Suppressor macrophage treated with lipopolysaccharide for 4 hours (primary cell): Measurements from ENCODE around the gene PTPRR.

Experiments used
- DNase-seq: peaks from one replicate; pipeline ENCODE4 v3.0.0-alpha.2; 2020

PTPRR gene

GRCh38 chr12:70920251-70920851 lies at the start of gene PTPRR:
Gene PTPRR (minus strand): TSS chr12:70920738. CDS start chr12:70920390, 348 bp downstream.
- DNase-seq = no peak

GRCh38 chr12:70966996-70967790 lies 46.7 kb upstream of the PTPRR start:
- no peak for DNase-seq

GRCh38 chr12:70966046-70966445 lies 45.5 kb upstream of the PTPRR start:
- no peak for DNase-seq

GRCh38 chr12:70964867-70965510 lies 44.5 kb upstream of the PTPRR start:
- DNase-seq = no peak

GRCh38 chr12:70963081-70963660 lies 42.6 kb upstream of the PTPRR start:
- DNase-seq = no peak

GRCh38 chr12:70962226-70962794 lies 41.8 kb upstream of the PTPRR start:
- no peak for DNase-seq

- DNase-seq = no peak
Observed at GRCh38 chr12:70960484-70960883, 39.9 kb upstream of the PTPRR start.

GRCh38 chr12:70955415-70955814 lies 34.9 kb upstream of the PTPRR start:
- DNase-seq = no peak

GRCh38 chr12:70950451-70950850 lies 29.9 kb upstream of the PTPRR start:
- no peak for DNase-seq

- no peak for DNase-seq
Observed at GRCh38 chr12:70948976-70949336, 28.4 kb upstream of the PTPRR start.

- no peak for DNase-seq
Observed at GRCh38 chr12:70948236-70948975, 27.9 kb upstream of the PTPRR start.

- no peak for DNase-seq
Observed at GRCh38 chr12:70936203-70936813, 15.8 kb upstream of the PTPRR start.

- no peak for DNase-seq
Observed at GRCh38 chr12:70933133-70933532, 12.6 kb upstream of the PTPRR start.

GRCh38 chr12:70929029-70929428 lies 8.5 kb upstream of the PTPRR start:
- DNase-seq = no peak

- DNase-seq = no peak
Observed at GRCh38 chr12:70928071-70928470, 7.5 kb upstream of the PTPRR start.

- DNase-seq = no peak
Observed at GRCh38 chr12:70927356-70927755, 6.8 kb upstream of the PTPRR start.

GRCh38 chr12:70925539-70925938 lies 5.0 kb upstream of the PTPRR start:
- DNase-seq = no peak

GRCh38 chr12:70920891-70921290 lies 353 bp upstream of the PTPRR start:
- no peak for DNase-seq

GRCh38 chr12:70919597-70920035 lies 922 bp downstream of the PTPRR start:
- no peak for DNase-seq

GRCh38 chr12:70919176-70919575 lies 1.4 kb downstream of the PTPRR start:
- DNase-seq = no peak

GRCh38 chr12:70918321-70918720 lies 2.2 kb downstream of the PTPRR start:
- no peak for DNase-seq

- DNase-seq = no peak
Observed at GRCh38 chr12:70910666-70911065, 9.9 kb downstream of the PTPRR start.
